Measurements from ENCODE around the gene CDX1. TPM values are rescaled to one million over a fixed set of nuclear protein-coding genes. Genes with fewer than 3 reads are reported as not detected.

Gene CDX1
- total RNA-seq, 1 experiment from 2014 or later, result not detected

DNA sequence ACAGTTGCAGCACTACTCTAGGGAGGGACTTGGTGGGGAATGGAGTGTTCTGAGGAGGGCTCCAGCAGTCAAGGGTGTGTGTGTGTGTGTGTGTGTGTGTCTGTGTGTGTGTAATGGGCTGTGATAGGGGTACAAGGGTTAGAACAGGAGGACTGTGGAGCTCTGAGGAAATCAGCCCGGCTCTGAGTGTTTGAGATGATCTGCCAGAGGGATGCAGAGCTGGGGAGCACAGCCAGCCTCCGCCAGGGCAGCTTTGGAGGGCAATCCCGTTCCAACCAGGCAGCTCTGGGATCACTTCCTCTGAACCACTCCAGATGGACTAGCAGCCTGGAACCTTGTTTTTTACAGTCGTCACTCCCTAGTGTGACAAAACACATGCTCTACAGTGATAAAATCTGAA lies 20.3 kb downstream of the CDX1 start:
- intact Hi-C loops (cut with micrococcal nuclease; ENCODE audit: unreplicated experiment), result no loop called here
- Mint-ChIP-seq H3K36me3 (ENCODE audit: insufficient read depth, unreplicated experiment) (no peaks in the 10 kb centered on the region), H3K27me3 (ENCODE audit: unreplicated experiment) (peaks cover 100% of the 10 kb centered on the region), H3K27ac (ENCODE audit: unreplicated experiment) (no peak overlapping the region), H3K4me1 (ENCODE audit: low read depth, unreplicated experiment) (no peaks in the 10 kb centered on the region), H3K4me3 (ENCODE audit: low read depth, unreplicated experiment) (no peak overlapping the region), H3K9me3 (ENCODE audit: low read depth, unreplicated experiment) (no peaks in the 10 kb centered on the region)
- CTCF ChIA-PET, result no interaction called here
- TF ChIP-seq, protein P1, sequence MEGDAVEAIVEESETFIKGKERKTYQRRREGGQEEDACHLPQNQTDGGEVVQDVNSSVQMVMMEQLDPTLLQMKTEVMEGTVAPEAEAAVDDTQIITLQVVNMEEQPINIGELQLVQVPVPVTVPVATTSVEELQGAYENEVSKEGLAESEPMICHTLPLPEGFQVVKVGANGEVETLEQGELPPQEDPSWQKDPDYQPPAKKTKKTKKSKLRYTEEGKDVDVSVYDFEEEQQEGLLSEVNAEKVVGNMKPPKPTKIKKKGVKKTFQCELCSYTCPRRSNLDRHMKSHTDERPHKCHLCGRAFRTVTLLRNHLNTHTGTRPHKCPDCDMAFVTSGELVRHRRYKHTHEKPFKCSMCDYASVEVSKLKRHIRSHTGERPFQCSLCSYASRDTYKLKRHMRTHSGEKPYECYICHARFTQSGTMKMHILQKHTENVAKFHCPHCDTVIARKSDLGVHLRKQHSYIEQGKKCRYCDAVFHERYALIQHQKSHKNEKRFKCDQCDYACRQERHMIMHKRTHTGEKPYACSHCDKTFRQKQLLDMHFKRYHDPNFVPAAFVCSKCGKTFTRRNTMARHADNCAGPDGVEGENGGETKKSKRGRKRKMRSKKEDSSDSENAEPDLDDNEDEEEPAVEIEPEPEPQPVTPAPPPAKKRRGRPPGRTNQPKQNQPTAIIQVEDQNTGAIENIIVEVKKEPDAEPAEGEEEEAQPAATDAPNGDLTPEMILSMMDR (IDR thresholded peaks at IDR 0.05; ENCODE audit: unreplicated experiment), result no peak
- DNase-seq, result no peak
- BruUV-seq (replicated peaks), result no TSS peak

DNA sequence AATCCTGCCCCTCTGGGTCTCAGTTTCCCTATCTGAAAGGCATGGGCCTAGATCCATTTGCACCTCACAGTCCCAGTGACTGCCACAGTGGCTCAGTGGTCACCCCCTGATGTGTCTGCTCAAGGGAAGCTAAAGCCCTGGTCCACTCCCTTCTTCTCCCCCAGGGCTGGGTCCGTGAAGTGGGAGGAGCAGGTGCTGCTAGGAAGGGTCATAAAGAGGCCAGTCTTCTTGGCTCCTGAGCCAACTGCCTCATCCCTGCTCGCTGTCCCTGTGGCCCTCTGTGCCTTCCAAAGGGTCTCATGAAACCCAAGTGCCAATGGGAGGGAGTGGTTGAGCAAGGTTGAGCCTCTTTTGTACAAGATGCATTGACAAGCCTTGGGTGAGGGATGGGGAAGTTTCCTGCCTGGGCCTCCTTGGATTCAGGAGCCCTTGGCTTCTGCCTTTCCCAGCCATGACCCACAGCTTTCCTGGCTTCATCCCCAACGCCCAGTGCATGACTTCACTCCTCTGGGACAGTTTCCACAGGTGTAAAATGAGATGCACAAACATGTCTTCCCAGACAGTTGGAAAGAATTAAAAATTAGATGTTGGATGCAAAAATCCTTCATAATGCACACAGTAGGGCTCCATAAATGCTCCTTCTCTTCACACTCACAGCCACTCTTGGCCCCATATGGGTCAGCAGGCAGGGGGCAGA lies 21.7 kb downstream of the CDX1 start:
- BruUV-seq (replicated peaks), result no TSS peak
- TF ChIP-seq, protein P1 (IDR thresholded peaks at IDR 0.05; ENCODE audit: unreplicated experiment), result no peak
- intact Hi-C loops (cut with micrococcal nuclease; ENCODE audit: unreplicated experiment), result no loop called here
- DNase-seq, result no peak
- no peaks in the 10 kb centered on the region for H3K36me3 Mint-ChIP-seq (ENCODE audit: insufficient read depth, unreplicated experiment)
- no peaks in the 10 kb centered on the region for H3K9me3 Mint-ChIP-seq (ENCODE audit: low read depth, unreplicated experiment)
- H3K27me3 Mint-ChIP-seq (ENCODE audit: unreplicated experiment), result peaks cover 100% of the 10 kb centered on the region
- CTCF ChIA-PET, result no interaction called here
- no peak overlapping the region for H3K4me3 Mint-ChIP-seq (ENCODE audit: low read depth, unreplicated experiment)
- H3K4me1 Mint-ChIP-seq (ENCODE audit: low read depth, unreplicated experiment), result no peaks in the 10 kb centered on the region
- H3K27ac Mint-ChIP-seq (ENCODE audit: unreplicated experiment), result no peak overlapping the region

DNA sequence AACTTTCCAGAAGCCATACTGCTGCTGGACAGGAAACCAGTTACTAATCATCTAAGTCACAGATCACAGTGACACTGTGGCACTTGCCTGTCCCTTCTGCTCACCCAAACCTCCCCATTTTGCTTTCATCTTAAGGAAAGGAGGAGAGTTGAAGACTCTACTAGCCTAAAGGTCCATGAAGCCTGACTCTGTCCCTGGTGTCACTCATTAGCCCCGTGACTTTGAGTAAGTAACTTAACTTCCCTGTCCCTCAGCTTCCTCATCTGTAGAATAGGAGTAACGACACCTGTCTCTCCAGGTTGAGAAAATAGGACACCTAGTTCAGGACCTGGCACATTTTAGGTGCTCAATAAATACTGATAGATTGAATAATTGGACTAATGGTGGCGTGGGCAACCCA lies 22.7 kb downstream of the CDX1 start:
- TF ChIP-seq, protein P1 (IDR thresholded peaks at IDR 0.05; ENCODE audit: unreplicated experiment), result no peak
- CTCF ChIA-PET, result no interaction called here

DNA sequence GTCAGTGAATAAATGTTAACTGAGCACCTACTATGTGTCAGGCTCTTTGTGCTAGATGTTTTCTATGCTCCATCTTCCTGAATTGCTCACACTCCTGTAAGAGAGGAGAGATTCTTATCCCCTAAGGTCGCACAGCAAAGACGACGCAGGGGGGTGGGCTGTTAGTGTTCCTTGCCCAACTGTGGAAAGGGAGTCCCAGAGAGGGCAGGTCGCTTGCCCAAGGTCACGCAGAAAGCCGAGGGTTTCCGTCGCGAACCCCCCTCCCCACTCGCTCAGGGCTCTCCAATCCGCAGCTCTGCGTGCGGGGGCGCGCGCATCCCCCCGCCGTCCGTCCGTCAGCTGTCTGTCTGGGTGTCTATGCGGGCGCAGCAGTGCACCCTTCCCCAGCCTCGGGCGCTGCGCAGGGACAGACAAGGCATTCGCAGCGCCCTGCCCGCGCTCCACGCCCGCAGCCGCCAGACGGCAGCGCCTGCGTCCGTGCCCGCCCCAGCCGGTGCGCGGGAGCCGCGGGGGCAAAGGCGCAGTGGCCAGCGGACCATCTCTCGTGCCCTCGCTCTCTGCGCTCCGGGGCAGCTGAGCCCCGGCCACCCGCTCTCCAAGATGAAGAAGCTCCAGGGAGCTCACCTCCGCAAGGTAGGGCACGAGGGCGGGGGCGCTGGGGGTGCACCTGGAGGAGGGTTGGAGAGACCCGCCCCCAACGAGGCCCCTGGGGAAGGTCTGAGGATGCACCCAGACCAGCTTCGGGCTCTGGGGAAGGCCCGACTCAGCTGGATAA lies 23.3 kb downstream of the CDX1 start, which contains the start of gene SLC6A7:
TSS of gene SLC6A7 (plus strand) at position 335 of the 775 bp plus-strand sequence. CDS start at position 601, 266 bp downstream.
- TF ChIP-seq, protein P1 (IDR thresholded peaks at IDR 0.05; ENCODE audit: unreplicated experiment), result no peak
- Mint-ChIP-seq H3K4me1 (ENCODE audit: low read depth, unreplicated experiment) (no peaks in the 10 kb centered on the region), H3K27ac (ENCODE audit: unreplicated experiment) (no peak within 1 kb of the TSS), H3K9me3 (ENCODE audit: low read depth, unreplicated experiment) (no peaks in the 10 kb centered on the region), H3K36me3 (ENCODE audit: insufficient read depth, unreplicated experiment) (no peaks in the 10 kb centered on the region), H3K4me3 (ENCODE audit: low read depth, unreplicated experiment) (no peak within 1 kb of the TSS), H3K27me3 (ENCODE audit: unreplicated experiment) (peaks cover 97% of the 10 kb centered on the region)
- no peak for DNase-seq
- no TSS peak for BruUV-seq (replicated peaks)
- intact Hi-C loops (cut with micrococcal nuclease; ENCODE audit: unreplicated experiment), result no loop called here
- CTCF ChIA-PET, result no interaction called here

More for the DNA sequence above, 22.7 kb downstream of the CDX1 start:
- intact Hi-C loops (cut with micrococcal nuclease; ENCODE audit: unreplicated experiment), result no loop called here
- Mint-ChIP-seq H3K27ac (ENCODE audit: unreplicated experiment) (no peak overlapping the region), H3K27me3 (ENCODE audit: unreplicated experiment) (peaks cover 99% of the 10 kb centered on the region), H3K4me3 (ENCODE audit: low read depth, unreplicated experiment) (no peak overlapping the region), H3K4me1 (ENCODE audit: low read depth, unreplicated experiment) (no peaks in the 10 kb centered on the region), H3K36me3 (ENCODE audit: insufficient read depth, unreplicated experiment) (no peaks in the 10 kb centered on the region), H3K9me3 (ENCODE audit: low read depth, unreplicated experiment) (no peaks in the 10 kb centered on the region)
- no peak for DNase-seq
- BruUV-seq (replicated peaks), result no TSS peak
